GM19351 (cell line): ENCODE measurements around the gene MAD1L1.
"Not testable (repeated sequence)": the region's sequence is repeated elsewhere in the genome, so short reads cannot be mapped to it uniquely, and the experiment has no call there.

Source experiments
- ATAC-seq: cut with Tn5 transposase; IDR thresholded peaks from one replicate; pipeline ENCODE4 v1.9.1; 2021; ENCODE audit warnings: mild to moderate bottlenecking, moderate library complexity; ENCODE audit not compliant: unreplicated experiment

MAD1L1 gene

DNA sequence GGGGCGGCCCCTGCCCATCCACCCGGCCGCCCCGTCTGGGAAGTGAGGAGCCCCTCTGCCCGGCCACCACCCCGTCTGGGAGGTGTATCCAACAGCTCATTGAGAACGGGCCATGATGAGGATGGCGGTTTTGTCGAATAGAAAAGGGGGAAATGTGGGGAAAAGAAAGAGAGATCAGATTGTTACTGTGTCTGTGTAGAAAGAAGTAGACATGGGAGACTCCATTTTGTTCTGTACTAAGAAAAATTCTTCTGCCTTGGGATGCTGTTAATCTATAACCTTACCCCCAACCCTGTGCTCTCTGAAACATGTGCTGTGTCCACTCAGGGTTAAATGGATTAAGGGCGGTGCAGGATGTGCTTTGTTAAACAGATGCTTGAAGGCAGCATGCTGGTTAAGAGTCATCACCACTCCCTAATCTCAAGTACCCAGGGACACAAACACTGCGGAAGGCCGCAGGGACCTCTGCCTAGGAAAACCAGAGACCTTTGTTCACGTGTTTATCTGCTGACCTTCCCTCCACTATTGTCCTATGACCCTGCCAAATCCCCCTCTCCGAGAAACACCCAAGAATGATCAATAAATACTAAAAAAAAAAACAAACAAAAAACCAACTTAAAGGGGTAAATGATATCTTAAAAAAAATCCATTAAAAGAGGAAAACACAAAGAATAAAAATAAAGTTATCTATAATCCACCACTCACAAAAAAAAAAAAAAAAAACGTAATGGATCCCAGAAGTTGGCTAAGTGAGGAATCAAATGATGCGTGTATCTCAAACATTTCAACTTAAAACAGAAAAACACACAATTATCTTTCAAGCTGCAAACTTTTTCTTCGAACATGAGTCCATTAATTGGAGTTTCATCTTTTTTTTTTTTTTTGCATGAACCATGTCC, 70.5 kb downstream of the MAD1L1 start:
- ATAC-seq = not testable (repeated sequence)

DNA sequence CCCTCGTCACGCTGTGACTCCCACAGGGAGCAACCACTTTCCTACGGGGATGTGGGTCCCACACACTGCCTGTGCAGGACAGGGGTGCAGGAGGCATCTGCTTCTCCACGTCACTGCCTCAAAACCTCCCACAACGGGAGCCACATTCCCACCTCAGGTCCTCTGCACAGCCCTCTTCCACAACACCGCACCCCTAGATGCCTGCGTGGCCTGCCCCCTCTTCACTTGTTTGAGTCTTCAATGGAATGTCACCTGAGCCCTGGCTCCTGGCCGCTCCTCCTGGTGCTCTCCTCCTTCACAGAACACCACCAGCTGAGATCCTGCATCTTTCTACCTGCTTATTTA, 73.6 kb downstream of the MAD1L1 start:
- ATAC-seq = no peak

DNA sequence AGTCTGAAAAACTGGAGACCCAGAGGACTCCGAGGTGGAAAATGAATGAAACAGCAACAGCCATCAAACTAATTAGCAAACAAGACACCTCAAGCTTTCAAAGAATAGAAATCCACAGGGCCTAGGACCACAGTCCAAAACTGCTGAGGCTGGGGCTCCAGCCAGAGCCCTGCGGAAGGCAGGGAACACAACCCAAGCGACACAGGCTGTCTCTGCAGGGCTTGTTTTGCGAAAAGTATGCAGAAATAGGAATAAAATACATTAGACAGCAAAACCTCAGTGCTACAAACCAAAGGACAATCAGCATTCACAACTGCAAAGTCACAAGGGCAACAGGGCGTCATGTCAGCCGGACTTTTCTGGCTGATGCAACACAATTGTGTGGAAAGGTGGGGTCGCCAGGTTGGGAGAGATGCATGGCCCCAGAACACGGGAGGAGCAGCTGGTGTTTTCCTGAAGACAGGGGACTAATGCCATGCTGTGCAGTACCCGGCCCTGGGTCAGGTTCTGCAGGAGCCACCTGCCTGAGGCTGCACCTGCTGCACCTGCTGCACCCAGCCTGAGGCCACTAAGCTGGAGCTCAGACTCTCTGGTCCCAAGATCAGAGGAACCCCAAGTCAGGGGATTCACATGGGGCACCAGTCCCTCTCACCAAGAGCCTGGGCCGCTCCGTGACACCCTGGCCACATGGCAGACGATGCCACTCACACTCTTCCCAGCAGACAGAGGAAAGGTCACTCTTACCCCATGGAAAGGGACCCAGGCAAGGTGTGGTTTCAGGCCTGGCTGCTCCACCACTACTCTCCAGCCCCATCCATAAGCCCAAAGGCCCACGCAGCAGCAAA, 74.2 kb downstream of the MAD1L1 start:
- ATAC-seq = no peak

DNA sequence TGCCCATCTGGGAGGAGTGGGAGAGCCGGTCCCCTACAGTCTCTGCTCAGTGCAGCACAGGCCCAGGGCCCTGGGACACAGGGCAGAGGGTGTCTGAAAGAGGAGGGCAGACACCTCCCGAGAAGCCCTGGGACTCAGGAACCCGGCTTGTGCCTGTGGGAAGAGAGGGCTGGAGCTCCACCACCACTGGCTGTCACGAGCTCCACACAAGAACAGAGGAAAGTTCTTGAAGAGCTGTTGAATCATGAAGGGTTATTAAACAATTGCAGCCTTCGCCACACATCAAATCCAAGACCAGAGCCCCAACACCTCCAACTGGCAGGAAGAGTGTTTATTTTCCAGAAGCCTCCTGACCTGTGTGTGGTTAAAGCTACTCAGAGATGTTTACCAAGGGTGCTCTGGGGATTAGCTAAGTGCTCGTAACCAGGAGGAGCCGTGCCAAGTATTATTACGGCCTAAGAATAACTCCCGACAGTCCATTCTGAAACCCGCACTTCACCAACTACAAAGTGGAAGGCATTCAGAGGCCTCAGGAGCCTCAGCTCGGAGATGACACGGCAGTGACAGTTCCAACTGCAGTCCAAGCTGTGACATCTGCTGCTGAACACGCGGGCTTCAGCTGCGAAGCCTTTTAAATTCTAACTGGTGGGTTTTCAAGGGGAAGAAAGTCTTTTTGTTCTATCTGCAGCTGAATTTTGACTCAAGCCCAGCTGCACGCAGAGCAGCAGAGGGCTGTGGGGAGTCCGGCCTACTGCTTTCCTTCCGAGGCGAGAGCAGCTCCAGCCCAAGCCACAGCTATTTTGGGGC, 75.1 kb downstream of the MAD1L1 start:
- ATAC-seq = no peak

- ATAC-seq = no peak
Observed at GRCh38 chr7:2156756-2157472, 75.8 kb downstream of the MAD1L1 start.

- ATAC-seq = no peak
Observed at GRCh38 chr7:2154831-2155230, 77.9 kb downstream of the MAD1L1 start.

- no peak for ATAC-seq
Observed at GRCh38 chr7:2154121-2154520, 78.6 kb downstream of the MAD1L1 start.

- no peak for ATAC-seq
Observed at GRCh38 chr7:2152646-2153045, 80.1 kb downstream of the MAD1L1 start.

- ATAC-seq = no peak
Observed at GRCh38 chr7:2151801-2152612, 80.7 kb downstream of the MAD1L1 start.

DNA sequence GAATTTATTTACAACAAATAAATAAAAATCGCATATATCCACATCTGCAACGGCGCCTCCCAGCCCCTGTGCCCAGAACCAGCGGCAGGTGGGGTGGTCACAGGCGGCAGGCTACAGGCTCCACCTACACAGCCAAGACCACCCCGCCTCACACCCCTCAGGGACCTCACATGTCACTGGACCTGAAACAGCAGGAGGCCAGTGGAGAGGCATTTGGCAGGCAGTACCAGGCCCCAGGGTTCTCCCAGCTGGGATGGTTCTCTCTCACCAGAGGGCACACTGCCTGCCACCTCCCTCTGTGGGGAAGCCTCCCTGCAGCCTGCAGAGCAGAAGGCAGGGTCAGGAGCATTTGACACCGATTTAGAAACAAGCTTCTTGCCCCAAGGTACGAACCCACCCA, 81.5 kb downstream of the MAD1L1 start:
- no peak for ATAC-seq

GRCh38 chr7:2150445-2150815, 82.3 kb downstream of the MAD1L1 start:
- ATAC-seq = no peak

- no peak for ATAC-seq
Observed at GRCh38 chr7:2149672-2150444, 82.9 kb downstream of the MAD1L1 start.

GRCh38 chr7:2148814-2149213, 83.9 kb downstream of the MAD1L1 start:
- ATAC-seq = no peak

- no peak for ATAC-seq
Observed at GRCh38 chr7:2148189-2148588, 84.6 kb downstream of the MAD1L1 start.

- ATAC-seq = no peak
Observed at GRCh38 chr7:2146676-2147472, 85.9 kb downstream of the MAD1L1 start.

GRCh38 chr7:2145835-2146580, 86.7 kb downstream of the MAD1L1 start:
- no peak for ATAC-seq

GRCh38 chr7:2144926-2145325, 87.8 kb downstream of the MAD1L1 start:
- no peak for ATAC-seq
